ENCODE measurements around the gene PIKFYVE. TPM values are rescaled to one million over a fixed set of nuclear protein-coding genes. Genes with fewer than 3 reads are reported as not detected.

Gene PIKFYVE
- total RNA-seq, 1 donor from 2014 or later, result 27.2 TPM

DNA sequence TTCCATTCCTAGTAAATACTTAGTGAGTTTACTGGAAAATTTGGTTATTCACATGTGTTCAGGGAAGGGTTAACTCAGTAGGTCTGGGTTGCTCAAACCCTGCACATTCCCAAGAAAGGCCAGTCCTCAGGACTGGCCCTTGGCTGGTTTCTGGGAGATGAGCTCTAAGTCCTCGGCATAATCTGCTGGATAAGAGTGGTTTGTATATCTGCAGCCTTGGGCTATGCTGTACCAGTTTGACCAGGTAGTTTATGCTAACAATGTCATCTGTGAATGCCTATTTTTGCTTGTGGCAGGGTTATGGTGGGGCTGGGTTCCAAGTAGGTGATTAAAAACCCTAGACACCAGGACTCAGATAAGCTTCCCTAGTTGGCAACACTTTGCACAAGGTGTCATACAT lies 133.1 kb downstream of the PIKFYVE start:
- no peak for DNase-seq (ENCODE audit: extremely low read depth, low read depth, low spot score)

DNA sequence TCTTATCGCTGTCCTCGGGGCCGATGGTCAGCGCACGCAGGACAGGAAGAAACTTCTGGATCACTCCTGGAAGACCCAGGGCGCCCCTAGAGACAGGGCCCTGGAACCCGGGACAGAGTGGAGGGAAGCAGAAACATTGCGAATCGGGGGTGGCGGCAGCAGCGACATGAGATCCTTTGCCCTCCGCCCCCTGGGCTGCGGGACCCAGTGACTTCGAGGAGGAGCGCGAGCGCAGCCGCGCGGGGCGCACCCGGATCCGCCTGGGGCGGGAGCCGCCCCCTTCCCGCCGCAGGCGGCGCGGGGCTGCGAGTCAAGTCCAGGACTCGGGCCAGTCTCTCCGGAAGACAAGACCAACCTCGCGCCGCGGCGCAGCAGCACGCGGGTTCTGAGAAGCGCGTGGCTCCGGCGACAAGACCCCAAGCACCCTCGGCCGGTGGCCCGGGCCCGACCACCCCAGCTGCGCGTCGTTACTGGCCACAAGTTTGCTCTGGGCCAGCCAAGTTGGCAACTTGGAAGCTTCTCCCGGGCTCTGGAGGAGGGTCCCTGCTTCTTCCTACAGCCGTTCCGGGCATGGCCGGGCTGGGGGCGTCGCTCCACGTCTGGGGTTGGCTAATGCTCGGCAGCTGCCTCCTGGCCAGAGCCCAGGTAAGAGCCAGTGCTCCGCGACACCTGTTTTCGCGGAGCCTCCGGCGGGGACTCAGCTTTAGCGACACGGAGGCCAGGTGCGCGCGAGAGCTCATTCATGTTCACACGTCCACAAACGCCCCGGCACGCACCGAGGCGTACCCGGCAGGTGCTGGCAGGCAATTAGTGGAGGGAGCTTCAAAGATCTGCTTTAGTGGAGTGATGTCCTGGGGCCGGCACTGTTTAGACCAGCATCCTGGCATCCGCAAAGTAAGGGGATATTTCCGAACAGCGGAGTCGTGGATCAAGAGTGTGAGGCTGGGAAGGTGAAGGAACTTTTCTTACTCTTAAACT lies 140.7 kb downstream of the PIKFYVE start, which contains the start of gene PTH2R:
Gene PTH2R, plus strand, starts transcription at position 319 of the 978 bp plus-strand sequence. Its CDS starts 252 bp downstream, at position 571.
- DNase-seq (ENCODE audit: extremely low read depth, low read depth, low spot score), result no peak

DNA sequence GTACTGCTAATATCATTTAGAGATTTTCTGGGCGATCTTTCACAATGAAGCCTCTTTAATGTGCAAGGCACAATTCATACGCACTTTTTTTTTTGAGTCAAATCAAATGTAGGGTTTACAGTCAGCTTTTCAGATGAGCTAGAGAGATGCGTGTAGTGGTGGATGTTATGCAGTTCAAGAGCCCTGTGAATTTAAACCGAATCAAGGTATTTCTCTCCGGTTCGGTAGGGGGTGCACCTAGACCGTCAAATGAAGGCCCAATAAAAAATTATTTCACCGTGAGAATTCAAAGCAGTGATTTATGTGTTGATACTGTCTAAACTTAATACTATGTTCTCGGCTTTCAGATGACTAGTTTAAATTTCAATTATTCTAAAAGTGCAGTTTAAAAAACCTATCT lies 141.6 kb downstream of the PIKFYVE start:
- no peak for DNase-seq (ENCODE audit: extremely low read depth, low read depth, low spot score)

Other genes with a start within 250 kb of the PIKFYVE start
- gene PLEKHM3, start 240.7 kb upstream of the PIKFYVE start, total RNA-seq, result 4.1 and 7.8 TPM in 2 replicates
- not detected in 2 replicates for gene CRYGD, start 141.7 kb upstream of the PIKFYVE start, total RNA-seq
- gene CRYGC, start 136.4 kb upstream of the PIKFYVE start, total RNA-seq, result not detected in 2 replicates
- gene CRYGB, start 120.1 kb upstream of the PIKFYVE start, total RNA-seq, result not detected in 2 replicates
- gene CRYGA, start 102.7 kb upstream of the PIKFYVE start, total RNA-seq, result not detected in 2 replicates
- gene C2orf80, start 76.2 kb upstream of the PIKFYVE start, total RNA-seq, result not detected in 2 replicates
- gene IDH1, start 11.2 kb upstream of the PIKFYVE start, total RNA-seq, result 64.1 and 76.4 TPM in 2 replicates
- gene PTH2R, start 140.5 kb downstream of the PIKFYVE start, total RNA-seq, result 0.97 TPM in 1 of 2 replicates, not detected in the other

All from glomerular endothelial cell (primary cell).